ENCODE results near the gene CAMK1G. TPM values are rescaled to one million over a fixed set of nuclear protein-coding genes. Genes with fewer than 3 reads are reported as not detected.

The CAMK1G gene
- polyA plus RNA-seq, 1 of the 3 experiments (the other 2 are of a cell fraction) = 15.1 TPM

DNA sequence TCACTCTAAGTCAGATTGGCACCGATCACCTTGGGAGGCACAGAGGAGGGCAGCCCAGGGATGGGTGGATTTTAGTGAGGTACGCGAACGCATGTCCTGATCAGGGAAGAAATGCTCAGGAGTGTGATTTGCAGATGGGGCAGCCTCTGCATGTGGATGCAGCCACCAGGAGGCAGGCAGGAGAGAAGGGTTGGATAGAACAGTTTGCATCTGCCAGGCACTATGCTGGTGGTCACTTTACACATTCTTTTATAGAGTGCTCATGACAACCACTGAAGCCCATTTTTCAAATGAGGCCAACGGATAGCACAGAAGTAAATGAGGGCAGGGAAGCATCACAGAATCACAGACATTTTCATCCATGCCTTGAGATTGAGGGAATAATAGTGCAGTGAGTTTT, 63.0 kb downstream of the CAMK1G start (continued):
- TF ChIP-seq, protein P1, sequence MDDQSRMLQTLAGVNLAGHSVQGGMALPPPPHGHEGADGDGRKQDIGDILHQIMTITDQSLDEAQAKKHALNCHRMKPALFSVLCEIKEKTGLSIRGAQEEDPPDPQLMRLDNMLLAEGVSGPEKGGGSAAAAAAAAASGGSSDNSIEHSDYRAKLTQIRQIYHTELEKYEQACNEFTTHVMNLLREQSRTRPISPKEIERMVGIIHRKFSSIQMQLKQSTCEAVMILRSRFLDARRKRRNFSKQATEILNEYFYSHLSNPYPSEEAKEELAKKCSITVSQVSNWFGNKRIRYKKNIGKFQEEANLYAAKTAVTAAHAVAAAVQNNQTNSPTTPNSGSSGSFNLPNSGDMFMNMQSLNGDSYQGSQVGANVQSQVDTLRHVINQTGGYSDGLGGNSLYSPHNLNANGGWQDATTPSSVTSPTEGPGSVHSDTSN (IDR thresholded peaks at IDR 0.05) = peak; percentile 86
- TF ChIP-seq MEF2A (IDR thresholded peaks at IDR 0.05; ENCODE audit: borderline replicate concordance, low read depth) = no peak
- TF ChIP-seq SIN3A (IDR thresholded peaks at IDR 0.05; ENCODE audit: borderline replicate concordance, low read depth, low read length) = no peak
- TF ChIP-seq, protein P2, sequence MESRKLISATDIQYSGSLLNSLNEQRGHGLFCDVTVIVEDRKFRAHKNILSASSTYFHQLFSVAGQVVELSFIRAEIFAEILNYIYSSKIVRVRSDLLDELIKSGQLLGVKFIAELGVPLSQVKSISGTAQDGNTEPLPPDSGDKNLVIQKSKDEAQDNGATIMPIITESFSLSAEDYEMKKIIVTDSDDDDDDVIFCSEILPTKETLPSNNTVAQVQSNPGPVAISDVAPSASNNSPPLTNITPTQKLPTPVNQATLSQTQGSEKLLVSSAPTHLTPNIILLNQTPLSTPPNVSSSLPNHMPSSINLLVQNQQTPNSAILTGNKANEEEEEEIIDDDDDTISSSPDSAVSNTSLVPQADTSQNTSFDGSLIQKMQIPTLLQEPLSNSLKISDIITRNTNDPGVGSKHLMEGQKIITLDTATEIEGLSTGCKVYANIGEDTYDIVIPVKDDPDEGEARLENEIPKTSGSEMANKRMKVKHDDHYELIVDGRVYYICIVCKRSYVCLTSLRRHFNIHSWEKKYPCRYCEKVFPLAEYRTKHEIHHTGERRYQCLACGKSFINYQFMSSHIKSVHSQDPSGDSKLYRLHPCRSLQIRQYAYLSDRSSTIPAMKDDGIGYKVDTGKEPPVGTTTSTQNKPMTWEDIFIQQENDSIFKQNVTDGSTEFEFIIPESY (IDR thresholded peaks at IDR 0.05; ENCODE audit: borderline replicate concordance, low read depth) = no peak

DNA sequence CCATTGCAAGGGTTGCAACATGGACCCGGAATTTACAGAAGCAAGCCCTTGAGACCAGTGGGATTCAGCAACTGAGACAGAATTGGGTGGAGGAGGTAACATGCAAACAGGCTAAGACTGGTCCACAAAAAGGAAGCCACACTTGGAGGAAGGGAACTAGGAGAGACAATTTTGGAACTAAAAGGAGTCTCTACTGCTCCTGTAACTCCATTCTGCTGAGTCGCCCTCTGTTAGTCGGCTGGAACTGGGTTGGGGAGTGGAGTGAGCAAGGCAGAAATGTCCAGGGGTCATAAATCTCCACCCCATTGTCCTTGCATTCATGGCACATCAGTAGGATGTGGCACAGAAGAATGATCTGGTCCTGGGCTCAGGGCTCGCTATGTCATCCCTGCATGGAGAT, 63.6 kb downstream of the CAMK1G start:
- Histone ChIP-seq H3K9me3 (no peaks in the 10 kb centered on the region), H3K4me3 (ENCODE audit: low read depth in 2 of 2, low read length in 1 of 2) (no peak overlapping the region), H3K9me2 (no peaks in the 10 kb centered on the region), H3K9ac (no peak overlapping the region), H3K27ac (ENCODE audit: low read depth in 2 of 2, low read length in 1 of 2) (peak overlapping the region in 1 of 2 experiments; percentile 97; a peak in 3 of 4 replicates), H4K20me1 (ENCODE audit: insufficient read depth) (no peaks in the 10 kb centered on the region), H3K79me2 (ENCODE audit: insufficient read depth) (no peaks in the 10 kb centered on the region; the same call in 1 of the 2 replicates), H2AFZ (ENCODE audit: low read depth) (no peak overlapping the region), H3K4me1 (ENCODE audit: control insufficient read depth in 1 of 2, insufficient read depth in 2 of 2, low read depth in 1 of 2, low read length in 1 of 2) (peaks cover 51 to 65% of the 10 kb centered on the region in 2 experiments), H3K27me3 (ENCODE audit: insufficient read depth) (no peaks in the 10 kb centered on the region), H3F3A (replicated peaks; ENCODE audit: insufficient read depth) (peaks cover 22% of the 10 kb centered on the region), H3K4me2 (peak overlapping the region; percentile 56), H3K36me3 (replicated peaks in 1 of 2; ENCODE audit: control insufficient read depth in 1 of 2, insufficient read depth in 2 of 2, low read length in 1 of 2) (no peaks in the 10 kb centered on the region)
- 88% methylated on average over 3 of the region's 4 CpGs for WGBS (ENCODE audit: low lambda C conversion rate)
- DNase-seq = no peak
- TF ChIP-seq RXRA (IDR thresholded peaks at IDR 0.05; ENCODE audit: borderline replicate concordance, low read depth) (no peak), RFX5 (IDR thresholded peaks at IDR 0.05; ENCODE audit: low read length) (no peak), FOSL2 (IDR thresholded peaks at IDR 0.05; ENCODE audit: borderline replicate concordance, low read depth) (no peak), EP300 (IDR thresholded peaks at IDR 0.05; ENCODE audit: borderline replicate concordance in 1 of 2, low read depth in 1 of 2, low read length in 1 of 2) (no peak), FOXJ3 (CRISPR knock-in tag; IDR thresholded peaks at IDR 0.05) (no peak), GATA2 (CRISPR knock-in tag; IDR thresholded peaks at IDR 0.05) (no peak), YY1 (IDR thresholded peaks at IDR 0.05; ENCODE audit: low read depth) (no peak), GABPA (IDR thresholded peaks at IDR 0.05; ENCODE audit: low read depth) (no peak), EZH2phosphoT487 (IDR thresholded peaks at IDR 0.05; ENCODE audit: borderline replicate concordance, low read depth) (no peak), RCOR1 (IDR thresholded peaks at IDR 0.05; ENCODE audit: low read length) (no peak)
- TF ChIP-seq, protein P3, sequence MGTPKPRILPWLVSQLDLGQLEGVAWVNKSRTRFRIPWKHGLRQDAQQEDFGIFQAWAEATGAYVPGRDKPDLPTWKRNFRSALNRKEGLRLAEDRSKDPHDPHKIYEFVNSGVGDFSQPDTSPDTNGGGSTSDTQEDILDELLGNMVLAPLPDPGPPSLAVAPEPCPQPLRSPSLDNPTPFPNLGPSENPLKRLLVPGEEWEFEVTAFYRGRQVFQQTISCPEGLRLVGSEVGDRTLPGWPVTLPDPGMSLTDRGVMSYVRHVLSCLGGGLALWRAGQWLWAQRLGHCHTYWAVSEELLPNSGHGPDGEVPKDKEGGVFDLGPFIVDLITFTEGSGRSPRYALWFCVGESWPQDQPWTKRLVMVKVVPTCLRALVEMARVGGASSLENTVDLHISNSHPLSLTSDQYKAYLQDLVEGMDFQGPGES (IDR thresholded peaks at IDR 0.05; ENCODE audit: low read depth, low read length) = no peak
- TF ChIP-seq, protein P2 (IDR thresholded peaks at IDR 0.05; ENCODE audit: borderline replicate concordance, low read depth) = no peak
- TF ChIP-seq, protein P1 (IDR thresholded peaks at IDR 0.05) = no peak
- TF ChIP-seq, protein P4, sequence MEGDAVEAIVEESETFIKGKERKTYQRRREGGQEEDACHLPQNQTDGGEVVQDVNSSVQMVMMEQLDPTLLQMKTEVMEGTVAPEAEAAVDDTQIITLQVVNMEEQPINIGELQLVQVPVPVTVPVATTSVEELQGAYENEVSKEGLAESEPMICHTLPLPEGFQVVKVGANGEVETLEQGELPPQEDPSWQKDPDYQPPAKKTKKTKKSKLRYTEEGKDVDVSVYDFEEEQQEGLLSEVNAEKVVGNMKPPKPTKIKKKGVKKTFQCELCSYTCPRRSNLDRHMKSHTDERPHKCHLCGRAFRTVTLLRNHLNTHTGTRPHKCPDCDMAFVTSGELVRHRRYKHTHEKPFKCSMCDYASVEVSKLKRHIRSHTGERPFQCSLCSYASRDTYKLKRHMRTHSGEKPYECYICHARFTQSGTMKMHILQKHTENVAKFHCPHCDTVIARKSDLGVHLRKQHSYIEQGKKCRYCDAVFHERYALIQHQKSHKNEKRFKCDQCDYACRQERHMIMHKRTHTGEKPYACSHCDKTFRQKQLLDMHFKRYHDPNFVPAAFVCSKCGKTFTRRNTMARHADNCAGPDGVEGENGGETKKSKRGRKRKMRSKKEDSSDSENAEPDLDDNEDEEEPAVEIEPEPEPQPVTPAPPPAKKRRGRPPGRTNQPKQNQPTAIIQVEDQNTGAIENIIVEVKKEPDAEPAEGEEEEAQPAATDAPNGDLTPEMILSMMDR (IDR thresholded peaks at IDR 0.05) = no peak
- CTCF ChIA-PET = no interaction called here
- POLR2A ChIA-PET = no interaction called here

All from SK-N-SH (cell line).